Esophagus squamous epithelium (tissue), 4 donors: ENCODE measurements around the gene MINDY4.

Source experiments
- CTCF ChIP-seq, 6 experiments: fragments of 450-650 bp in 4 of 6; fragments of 200-600 bp in 2 of 6; sonication (generic) in 2 of 6; IDR thresholded peaks; one replicate each; pipeline ENCODE4 v1.5.1; 2016 to 2019; ENCODE audit warnings: antibody characterized with exemption in 6 of 6, mild to moderate bottlenecking in 4 of 6, moderate library complexity in 4 of 6
- POLR2A ChIP-seq, 4 donors: fragments of 450-650 bp; IDR thresholded peaks; one replicate each; pipeline ENCODE4 v1.6.1; 2017; ENCODE audit warnings: antibody characterized with exemption in 4 of 4, mild to moderate bottlenecking in 4 of 4, moderate library complexity in 3 of 4

DNA sequence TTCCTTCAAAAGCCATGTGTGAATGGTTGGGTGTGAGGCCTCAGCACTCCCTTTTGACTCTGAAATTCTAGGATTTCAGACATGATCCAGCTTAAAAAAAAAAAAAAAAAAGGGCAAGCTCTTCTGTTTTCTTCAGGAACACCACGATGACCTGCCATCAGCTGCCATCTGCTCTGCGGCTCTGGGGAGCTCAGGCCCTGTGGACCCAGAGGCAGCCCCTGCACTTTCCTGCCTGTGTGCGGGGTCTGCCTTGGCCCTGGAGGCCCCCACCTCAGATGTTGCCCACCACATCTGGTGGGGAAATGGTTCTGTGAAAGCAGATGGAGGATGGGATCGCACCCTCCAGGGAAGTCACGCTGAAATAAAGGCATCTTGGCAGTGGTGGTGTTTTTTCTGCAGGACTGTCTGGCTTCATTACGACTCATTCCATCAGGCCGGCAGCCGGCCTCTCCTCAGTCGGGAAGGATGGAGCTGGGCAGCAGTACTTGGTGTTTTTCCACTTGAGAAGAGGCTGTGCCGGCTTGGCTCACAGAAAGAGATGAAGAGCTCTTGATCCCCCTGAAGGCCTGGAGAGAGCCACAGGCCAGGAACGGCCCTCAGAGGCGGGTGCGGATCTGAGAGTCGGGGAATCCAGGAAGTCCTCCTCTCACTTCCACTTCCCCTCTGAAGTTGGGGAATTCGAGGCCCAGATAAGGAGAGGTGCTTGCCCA, 74.4 kb downstream of the MINDY4 start:
- no peak for TF ChIP-seq CTCF (IDR thresholded peaks at IDR 0.05)
- TF ChIP-seq POLR2A (IDR thresholded peaks at IDR 0.05) = no peak
